SW 1271 (cell line): ENCODE results near the gene ATP6V0A4.
A peak's percentile ranks its signal among the peaks of the same experiment; 100 is the strongest.
"Not testable (repeated sequence)": the region's sequence is repeated elsewhere in the genome, so short reads cannot be mapped to it uniquely, and the experiment has no call there.

Source experiments
- DNase-seq, 2 experiments: peaks; one replicate each; lab custom pipeline; 2025; lab: John Stamatoyannopoulos, UW

ATP6V0A4 gene

GRCh38 chr7:138750901-138751464 is 47.0 kb downstream of the ATP6V0A4 start:
- DNase-seq, result no peak

- DNase-seq, result no peak
These were observed 47.5 kb downstream of the ATP6V0A4 start for GRCh38 chr7:138750473-138750872.

DNA sequence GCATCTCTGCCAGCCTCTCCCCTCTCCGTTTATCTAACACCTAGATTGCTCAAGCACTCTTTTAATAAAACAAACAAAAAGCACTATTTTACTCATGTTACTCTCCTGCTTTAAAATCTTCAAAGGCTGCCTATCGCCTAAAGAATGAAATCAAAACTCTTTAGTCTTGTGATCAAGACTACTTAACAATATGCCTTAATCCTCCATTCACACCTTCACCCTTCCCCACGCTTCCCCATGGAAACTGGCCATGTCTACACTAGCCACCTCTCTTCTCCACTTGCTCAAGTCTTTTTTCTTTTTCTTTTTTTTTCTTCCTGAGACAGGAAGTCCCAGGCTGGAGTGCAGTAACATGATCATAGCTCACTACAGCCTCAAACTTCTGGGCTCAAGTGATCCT is 48.0 kb downstream of the ATP6V0A4 start:
- no peak for DNase-seq

DNA sequence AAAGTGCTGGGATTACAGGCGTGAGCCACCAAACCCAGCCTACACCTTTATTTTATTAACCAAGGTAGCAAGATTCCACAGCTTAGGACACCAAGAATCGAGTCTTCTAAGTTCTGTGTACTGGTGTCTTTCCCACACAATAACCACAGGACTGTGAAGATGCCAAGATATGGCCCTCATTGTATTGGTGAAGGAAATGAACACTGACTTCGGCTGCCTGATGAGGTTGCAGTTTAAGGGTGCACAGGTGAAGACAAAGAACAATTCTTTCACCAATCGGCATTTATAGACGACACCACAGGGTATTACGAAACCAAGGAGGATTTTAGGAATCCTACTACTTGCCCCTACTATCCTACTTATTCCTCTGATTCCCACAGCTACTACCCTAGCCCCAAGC is 49.3 kb downstream of the ATP6V0A4 start:
- DNase-seq, result no peak

DNA sequence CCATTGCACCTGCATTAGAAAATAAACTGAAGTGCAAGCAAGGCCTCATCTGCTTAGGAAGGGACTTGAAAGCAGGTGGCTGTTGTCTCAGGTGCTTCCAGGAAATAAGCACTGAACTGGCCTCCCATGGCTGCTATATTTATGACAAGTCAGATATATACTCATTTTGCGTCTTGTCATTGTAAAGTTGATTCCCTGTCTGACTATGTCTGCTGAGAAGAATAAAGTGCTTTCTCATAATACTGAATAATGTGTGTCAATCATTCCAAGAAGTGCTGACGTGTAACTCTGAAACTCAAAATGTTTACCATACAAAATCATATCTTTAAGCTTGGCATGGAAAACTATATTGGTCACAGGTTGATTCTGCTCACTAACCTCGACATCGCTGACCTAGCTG is 51.9 kb downstream of the ATP6V0A4 start:
- no peak for DNase-seq

GRCh38 chr7:138745189-138745588 is 52.8 kb downstream of the ATP6V0A4 start:
- DNase-seq, result no peak

GRCh38 chr7:138741453-138741735 is 56.6 kb downstream of the ATP6V0A4 start:
- no peak for DNase-seq

- no peak for DNase-seq
These were observed 58.1 kb downstream of the ATP6V0A4 start for GRCh38 chr7:138739859-138740258.

DNA sequence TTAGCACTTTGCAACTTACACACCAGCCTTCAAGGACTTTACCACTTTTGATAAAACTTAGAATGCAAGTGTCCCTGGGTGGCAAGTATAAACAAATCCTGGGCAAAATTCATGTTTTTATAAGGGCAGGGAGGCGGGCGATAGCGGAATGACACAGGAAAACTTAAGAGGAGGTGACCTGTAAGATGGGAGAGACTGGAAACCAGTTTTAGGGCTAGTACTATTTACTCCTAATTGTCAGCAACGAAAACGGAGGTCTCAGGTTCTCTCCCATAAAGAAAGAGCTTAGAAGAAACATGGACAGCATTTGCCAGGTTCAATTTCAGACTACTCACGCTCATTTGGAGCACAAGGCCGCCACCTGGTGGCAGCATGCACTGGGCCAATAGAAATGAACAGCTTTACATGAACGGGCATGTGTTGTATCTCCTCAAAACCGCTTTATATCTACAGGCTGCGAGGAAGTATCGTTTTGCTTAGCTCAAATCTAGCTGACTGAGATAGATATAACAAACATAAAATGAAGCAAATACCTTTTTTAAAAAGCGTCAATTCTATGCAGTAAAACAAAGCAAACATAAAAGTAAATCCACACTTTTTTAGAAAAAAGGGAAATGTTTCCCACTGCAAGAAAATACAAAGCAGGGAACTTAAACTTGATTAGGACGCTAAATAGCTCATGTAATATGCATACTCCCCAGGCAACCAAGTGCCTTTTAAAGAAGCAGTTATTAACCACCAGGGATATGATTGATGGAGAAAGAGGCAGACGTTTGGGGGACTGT is 59.3 kb downstream of the ATP6V0A4 start:
- DNase-seq, result peak; percentile 50 to 76

GRCh38 chr7:138738114-138738513 is 59.9 kb downstream of the ATP6V0A4 start:
- no peak for DNase-seq

GRCh38 chr7:138735399-138735798 is 62.6 kb downstream of the ATP6V0A4 start:
- no peak for DNase-seq

GRCh38 chr7:138731733-138732132 is 66.3 kb downstream of the ATP6V0A4 start:
- DNase-seq, result not testable (repeated sequence)

- no peak for DNase-seq
These were observed 68.6 kb downstream of the ATP6V0A4 start for GRCh38 chr7:138729444-138729843.

DNA sequence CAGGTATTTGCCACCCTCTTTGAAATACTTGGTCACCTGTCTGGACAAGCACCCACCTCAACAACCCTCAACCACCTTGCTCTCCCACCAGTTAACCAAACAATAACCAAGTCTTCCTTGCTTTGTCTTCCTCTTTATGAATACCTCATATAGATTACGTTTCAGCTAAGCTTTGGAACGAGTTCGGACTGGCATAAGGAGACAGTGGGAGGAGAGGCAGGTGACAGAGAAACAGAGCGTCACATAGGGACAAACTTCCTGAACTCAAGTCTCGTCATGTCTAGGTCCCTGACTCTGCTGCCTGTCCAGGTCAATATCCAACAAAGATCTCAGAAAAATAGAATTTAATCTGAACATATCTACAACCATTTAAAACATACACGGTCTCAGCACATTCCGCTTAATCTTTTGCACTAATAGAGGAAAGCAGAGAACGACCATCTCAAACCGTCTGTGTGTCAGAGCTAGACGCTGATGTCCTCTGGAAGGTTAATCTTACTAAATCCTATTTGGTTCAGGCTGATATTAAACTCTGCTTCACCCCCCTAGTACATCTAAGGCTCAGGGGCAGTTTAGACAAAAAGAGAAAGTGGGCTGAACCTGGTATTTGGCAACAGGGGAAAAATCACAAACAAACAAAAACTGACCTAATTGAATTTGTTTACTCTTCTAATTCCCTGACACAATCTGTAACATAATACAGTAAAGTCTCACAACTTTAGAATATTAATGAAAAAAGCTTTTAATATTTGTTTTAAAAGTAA is 70.5 kb downstream of the ATP6V0A4 start:
- DNase-seq, result no peak

GRCh38 chr7:138726288-138726687 is 71.7 kb downstream of the ATP6V0A4 start:
- DNase-seq, result no peak

- DNase-seq, result no peak
These were observed 77.7 kb downstream of the ATP6V0A4 start for GRCh38 chr7:138720286-138720685.

DNA sequence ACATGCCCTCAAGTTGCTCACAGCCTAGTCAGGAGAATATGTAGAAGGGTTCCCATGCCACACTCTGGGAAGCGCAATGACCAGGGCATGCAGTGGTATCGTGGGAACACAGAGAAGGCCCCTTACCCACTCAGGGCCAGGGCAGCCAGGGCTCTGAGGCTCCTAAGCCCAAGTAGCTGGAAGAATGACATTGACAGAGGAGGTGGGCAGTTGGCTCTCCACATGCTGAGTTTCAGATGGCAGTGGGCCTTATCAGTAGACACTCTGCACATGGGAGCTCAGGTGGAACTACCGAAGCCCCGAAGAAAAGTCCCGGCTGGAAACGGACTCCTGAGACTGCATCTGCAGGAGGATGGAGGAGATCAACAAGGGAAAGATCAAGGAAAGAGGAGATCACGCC is 81.1 kb downstream of the ATP6V0A4 start:
- no peak for DNase-seq

DNA sequence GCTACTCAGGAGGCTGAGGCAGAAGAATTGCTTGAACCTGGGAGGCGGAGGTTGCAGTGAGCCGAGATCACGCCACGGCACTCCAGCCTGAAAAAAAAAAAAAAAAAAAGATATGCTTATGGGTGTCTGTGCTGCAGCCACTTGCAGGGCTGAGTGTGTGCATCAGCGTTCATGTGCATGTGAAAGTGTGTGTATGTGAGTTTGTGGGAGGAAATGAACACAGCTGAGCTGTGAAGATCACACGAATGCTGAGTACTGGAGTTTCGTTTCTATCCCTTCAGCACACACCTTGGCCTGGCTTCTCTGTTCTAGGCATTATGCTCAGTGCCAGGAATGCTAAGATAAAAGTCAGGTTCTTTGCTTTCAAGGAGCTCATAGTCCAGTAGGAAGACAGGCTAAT is 84.8 kb downstream of the ATP6V0A4 start:
- no peak for DNase-seq

- DNase-seq, result no peak
These were observed 85.3 kb downstream of the ATP6V0A4 start for GRCh38 chr7:138712652-138713051.

DNA sequence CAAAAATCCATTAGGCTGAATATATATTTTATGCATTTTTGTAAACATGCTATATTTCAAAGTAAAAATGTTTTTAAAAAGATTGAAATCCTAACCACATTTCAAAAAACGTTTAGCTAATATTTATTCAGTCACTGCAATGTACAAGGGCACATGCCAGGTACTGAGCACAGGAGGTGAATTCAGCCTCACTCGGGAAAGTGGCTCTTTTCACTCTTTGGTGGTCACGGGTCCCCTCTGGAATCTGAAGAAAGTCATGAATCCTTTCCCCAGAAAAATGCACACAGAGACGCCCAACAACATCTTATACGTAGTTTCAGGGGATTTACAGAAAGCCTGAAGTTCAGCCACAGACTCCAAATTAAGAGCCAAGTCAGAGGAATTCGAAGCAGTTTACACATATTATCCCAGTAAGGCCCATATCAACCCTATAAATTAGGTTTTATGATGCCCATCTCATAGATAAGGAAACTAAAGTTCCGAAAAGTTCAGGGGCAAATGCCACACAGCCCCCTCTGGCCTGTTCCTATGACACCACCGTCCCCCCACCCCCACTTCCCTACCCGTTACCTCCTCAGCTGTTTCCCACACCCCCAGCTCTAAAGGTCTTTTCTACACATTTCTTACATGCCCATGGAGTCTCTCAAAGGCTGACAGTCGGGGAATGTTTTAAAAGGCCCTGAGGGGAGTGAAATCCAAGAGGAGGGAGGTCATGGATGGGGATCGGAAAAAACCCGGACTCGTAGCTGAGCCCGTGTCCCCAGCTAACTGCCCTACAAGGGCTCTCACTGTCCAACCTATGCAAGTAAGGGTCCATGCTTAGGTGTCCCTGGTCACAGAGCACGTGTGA is 87.2 kb downstream of the ATP6V0A4 start:
- DNase-seq, result no peak

DNA sequence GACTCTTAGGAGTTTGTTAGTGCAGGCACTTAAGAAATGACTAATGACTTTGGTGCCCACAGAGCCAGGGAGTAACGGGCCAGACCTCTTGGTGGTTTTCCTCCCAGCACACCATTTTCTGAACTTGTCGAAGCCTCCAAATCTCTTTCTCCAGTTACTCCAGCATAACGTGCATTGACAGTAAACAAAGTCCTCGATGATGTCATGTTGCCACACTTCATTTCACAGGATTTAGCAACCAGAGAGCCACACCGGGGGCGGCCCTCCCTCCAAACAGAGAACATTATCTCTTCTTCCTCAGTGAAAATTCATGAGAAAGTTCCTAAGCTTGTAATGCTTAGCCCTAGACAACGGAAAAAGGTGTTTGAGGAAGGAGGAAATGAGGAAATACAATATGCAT is 92.8 kb downstream of the ATP6V0A4 start:
- DNase-seq, result no peak

DNA sequence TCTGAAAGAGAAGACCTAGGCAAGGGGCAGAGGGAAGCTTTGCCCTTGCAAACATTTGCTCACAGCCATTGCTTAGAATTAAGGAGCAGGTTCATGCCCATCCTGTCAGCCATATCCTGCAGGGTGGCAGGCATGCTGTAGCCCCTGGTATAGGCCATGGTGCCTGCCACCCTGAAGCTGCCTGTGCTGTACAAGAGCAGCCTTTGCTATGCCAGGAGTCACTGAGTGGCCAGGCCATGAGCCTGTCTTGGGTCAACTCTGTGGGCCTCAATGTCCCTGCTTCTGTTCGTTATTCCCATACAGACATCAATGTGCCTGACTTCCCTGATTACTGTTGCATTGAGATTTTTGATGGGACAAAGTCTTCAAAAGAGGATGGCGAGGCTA is 96.5 kb downstream of the ATP6V0A4 start:
- DNase-seq, result no peak
